GM23338 (cell line): ENCODE data around the gene NCAPH2. TPM values are rescaled to one million over a fixed set of nuclear protein-coding genes. Genes with fewer than 3 reads are reported as not detected.
A peak's percentile ranks its signal among the peaks of the same experiment; 100 is the strongest.

Experiments used
- ATAC-seq: fragments of 200-7000 bp; cut with Tn5 transposase; 3 replicates; pipeline ENCODE4 v1.9.1; 2020
- DNase-seq: peaks from one replicate; pipeline ENCODE4 v3.0.0-alpha.2; 2015; ENCODE audit warnings: low spot score
- H2AFZ ChIP-seq: fragments of 200-600 bp; sonication (generic); 2 replicates; pipeline ENCODE4 v1.8.0; 2016; ENCODE audit warnings: antibody characterized with exemption, mild to moderate bottlenecking, moderate library complexity
- H3F3A ChIP-seq: fragments of 200-600 bp; sonication (generic); replicated peaks from 2 replicates; pipeline ENCODE4 v1.8.0; 2017; ENCODE audit warnings: antibody characterized with exemption, mixed run types, low read depth
- H3K27ac ChIP-seq: fragments of 200-600 bp; sonication (generic); 2 replicates; pipeline ENCODE4 v1.6.1; 2016; ENCODE audit warnings: low read depth
- H3K27me3 ChIP-seq: fragments of 200-600 bp; sonication (generic); 2 replicates; pipeline ENCODE4 v1.8.0; 2016; ENCODE audit warnings: mild to moderate bottlenecking, mixed run types, moderate library complexity; ENCODE audit not compliant: insufficient read depth
- H3K36me3 ChIP-seq: fragments of 200-600 bp; sonication (generic); 2 replicates; pipeline ENCODE4 v1.8.0; 2016; ENCODE audit warnings: mild to moderate bottlenecking; ENCODE audit not compliant: insufficient read depth
- H3K4me1 ChIP-seq: fragments of 200-600 bp; sonication (generic); 2 replicates; pipeline ENCODE4 v1.8.0; 2016; ENCODE audit warnings: mild to moderate bottlenecking, moderate library complexity; ENCODE audit not compliant: insufficient read depth
- H3K4me2 ChIP-seq: fragments of 200-600 bp; sonication (generic); 2 replicates; pipeline ENCODE4 v1.7.1; 2017; ENCODE audit warnings: mixed run types
- H3K4me3 ChIP-seq: fragments of 200-600 bp; sonication (generic); 2 replicates; pipeline ENCODE4 v1.6.1; 2016; ENCODE audit warnings: mixed run types
- H3K79me2 ChIP-seq: fragments of 200-600 bp; sonication (generic); replicated peaks from 2 replicates; pipeline ENCODE4 v1.8.0; 2017; ENCODE audit warnings: mild to moderate bottlenecking; ENCODE audit not compliant: insufficient read depth
- H3K9me2 ChIP-seq: fragments of 200-600 bp; sonication (generic); 2 replicates; pipeline ENCODE4 v1.8.0; 2017; ENCODE audit not compliant: insufficient read depth
- H4K20me1 ChIP-seq: fragments of 200-600 bp; sonication (generic); replicated peaks from 2 replicates; pipeline ENCODE4 v1.8.0; 2017; ENCODE audit warnings: mild to moderate bottlenecking; ENCODE audit not compliant: insufficient read depth
- H3K27ac Mint-ChIP-seq: 2 replicates; pipeline ENCODE4 v1.8.0; 2020; ENCODE audit warnings: inconsistent platforms, mild to moderate bottlenecking, moderate library complexity, mixed read lengths
- H3K27me3 Mint-ChIP-seq: 3 replicates; pipeline ENCODE4 v1.8.0; 2022; ENCODE audit warnings: low read depth, mild to moderate bottlenecking, moderate library complexity, mixed read lengths, inconsistent platforms; ENCODE audit not compliant: insufficient read depth, poor library complexity
- H3K36me3 Mint-ChIP-seq: 3 replicates; pipeline ENCODE4 v1.8.0; 2021; ENCODE audit warnings: low read depth, mild to moderate bottlenecking, inconsistent platforms, moderate library complexity, mixed read lengths
- H3K4me1 Mint-ChIP-seq: 3 replicates; pipeline ENCODE4 v1.8.0; 2020; ENCODE audit warnings: mild to moderate bottlenecking, inconsistent platforms, mixed read lengths
- H3K4me3 Mint-ChIP-seq: 3 replicates; pipeline ENCODE4 v1.8.0; 2021; ENCODE audit warnings: moderate library complexity, mild to moderate bottlenecking, inconsistent platforms, mixed read lengths
- H3K9me3 Mint-ChIP-seq: 3 replicates; pipeline ENCODE4 v1.8.0; 2020; ENCODE audit warnings: moderate library complexity, mild to moderate bottlenecking, inconsistent platforms, mixed read lengths
- CREB1 ChIP-seq: fragments of 250-450 bp; sonication (Bioruptor Pico); IDR thresholded peaks from 2 replicates; pipeline ENCODE4 v1.5.0; 2020; ENCODE audit warnings: low read depth, mild to moderate bottlenecking, moderate library complexity
- EZH2 ChIP-seq: fragments of 200-600 bp; sonication (generic); IDR thresholded peaks from one replicate; pipeline ENCODE4 v1.8.0; 2017; ENCODE audit warnings: antibody characterized with exemption, mild to moderate bottlenecking, low read depth; ENCODE audit not compliant: unreplicated experiment
- POLR2AphosphoS5 ChIP-seq: IDR thresholded peaks from 2 replicates; pipeline ENCODE4 v1.6.1; 2016; ENCODE audit warnings: antibody characterized with exemption, low read depth
- STAT1 ChIP-seq: IDR thresholded peaks from one replicate; pipeline ENCODE4 v1.6.1; 2016; ENCODE audit warnings: antibody characterized with exemption; ENCODE audit not compliant: unreplicated experiment
- ZNF331 ChIP-seq: fragments of 250-450 bp; sonication (Bioruptor Pico); IDR thresholded peaks from 2 replicates; pipeline ENCODE4 v1.5.0; 2020; ENCODE audit warnings: low read depth, mild to moderate bottlenecking, moderate library complexity
- polyA plus RNA-seq: library from polyadenylated mRNA; unstranded; fragments of >200 nt; fragmentation: Nextera tagmentation; extraction: Ambion mirVana; gene quantifications from 2 replicates; pipeline ENCODE4 v1.2.1, GENCODE V29; 2016
- total RNA-seq: library from RNA; depleted of rRNA; stranded (reverse); fragments of >200 nt; shearing (Covaris generic); gene quantifications from 2 replicates; pipeline ENCODE4 v1.2.3, GENCODE V29; 2014
- TF ChIP-seq, protein P1 (sequence below): IDR thresholded peaks from one replicate; pipeline ENCODE4 v1.6.1; 2018; ENCODE audit warnings: antibody characterized with exemption; ENCODE audit not compliant: unreplicated experiment
- TF ChIP-seq, protein P2 (sequence below): IDR thresholded peaks from 2 replicates; pipeline ENCODE4 v1.6.1; 2016; ENCODE audit warnings: antibody characterized with exemption
- TF ChIP-seq, protein P3 (sequence below), 2 experiments: fragments of 200-600 bp in 1 of 2; sonication (generic) in 1 of 2; conservative IDR thresholded peaks; 2 replicates each; pipeline versions ENCODE4 v1.5.1 to v1.6.1; 2016 to 2017; ENCODE audit warnings: antibody characterized with exemption in 2 of 2, low read depth in 2 of 2, mild to moderate bottlenecking in 2 of 2, moderate library complexity in 1 of 2

The NCAPH2 gene
- total and polyA plus RNA-seq, 2 experiments from 2014 or later, result 52.2 to 76.1 TPM

DNA sequence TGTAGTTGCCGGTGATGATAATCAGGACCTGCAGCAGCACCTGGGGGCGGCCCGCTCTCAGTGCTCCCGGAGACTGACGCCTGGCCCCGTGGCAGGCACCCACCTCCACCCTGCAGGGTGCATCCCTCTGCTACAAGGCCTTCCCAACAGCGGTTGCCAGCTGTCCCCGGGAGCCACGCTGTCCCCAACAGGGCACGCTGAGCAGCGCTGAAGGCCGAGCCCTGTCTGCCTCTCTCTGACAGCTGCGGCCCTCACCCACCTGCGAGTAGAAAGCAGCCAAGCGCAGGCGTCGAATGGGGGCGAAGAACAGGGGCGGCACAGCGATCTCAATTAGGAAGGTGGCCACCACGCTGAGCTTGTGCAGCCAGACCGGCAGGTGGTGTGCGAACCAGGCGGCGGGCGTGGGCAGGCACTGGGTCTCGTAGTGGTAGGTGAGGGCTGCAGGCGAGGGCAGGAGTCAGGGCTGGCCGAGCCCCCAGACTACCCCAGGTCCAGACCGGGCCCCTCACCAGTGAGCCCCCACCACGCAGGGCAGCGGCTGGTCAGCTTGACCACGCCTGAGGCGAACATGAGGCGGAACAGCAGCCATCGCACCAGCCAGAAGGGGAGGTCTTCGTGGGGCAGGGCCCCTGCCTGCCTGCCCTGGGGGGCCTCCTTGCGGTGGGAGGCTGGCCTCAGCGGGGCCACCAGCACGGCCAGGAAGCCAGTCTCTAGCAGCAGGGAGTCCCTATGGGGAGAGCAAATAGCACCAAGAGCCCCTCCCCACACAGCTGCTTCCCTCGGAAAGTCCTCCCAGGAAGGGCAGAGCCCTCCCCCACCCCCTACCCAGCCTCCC lies 2.0 kb upstream of the NCAPH2 start (continued):
- TF ChIP-seq, protein P1, sequence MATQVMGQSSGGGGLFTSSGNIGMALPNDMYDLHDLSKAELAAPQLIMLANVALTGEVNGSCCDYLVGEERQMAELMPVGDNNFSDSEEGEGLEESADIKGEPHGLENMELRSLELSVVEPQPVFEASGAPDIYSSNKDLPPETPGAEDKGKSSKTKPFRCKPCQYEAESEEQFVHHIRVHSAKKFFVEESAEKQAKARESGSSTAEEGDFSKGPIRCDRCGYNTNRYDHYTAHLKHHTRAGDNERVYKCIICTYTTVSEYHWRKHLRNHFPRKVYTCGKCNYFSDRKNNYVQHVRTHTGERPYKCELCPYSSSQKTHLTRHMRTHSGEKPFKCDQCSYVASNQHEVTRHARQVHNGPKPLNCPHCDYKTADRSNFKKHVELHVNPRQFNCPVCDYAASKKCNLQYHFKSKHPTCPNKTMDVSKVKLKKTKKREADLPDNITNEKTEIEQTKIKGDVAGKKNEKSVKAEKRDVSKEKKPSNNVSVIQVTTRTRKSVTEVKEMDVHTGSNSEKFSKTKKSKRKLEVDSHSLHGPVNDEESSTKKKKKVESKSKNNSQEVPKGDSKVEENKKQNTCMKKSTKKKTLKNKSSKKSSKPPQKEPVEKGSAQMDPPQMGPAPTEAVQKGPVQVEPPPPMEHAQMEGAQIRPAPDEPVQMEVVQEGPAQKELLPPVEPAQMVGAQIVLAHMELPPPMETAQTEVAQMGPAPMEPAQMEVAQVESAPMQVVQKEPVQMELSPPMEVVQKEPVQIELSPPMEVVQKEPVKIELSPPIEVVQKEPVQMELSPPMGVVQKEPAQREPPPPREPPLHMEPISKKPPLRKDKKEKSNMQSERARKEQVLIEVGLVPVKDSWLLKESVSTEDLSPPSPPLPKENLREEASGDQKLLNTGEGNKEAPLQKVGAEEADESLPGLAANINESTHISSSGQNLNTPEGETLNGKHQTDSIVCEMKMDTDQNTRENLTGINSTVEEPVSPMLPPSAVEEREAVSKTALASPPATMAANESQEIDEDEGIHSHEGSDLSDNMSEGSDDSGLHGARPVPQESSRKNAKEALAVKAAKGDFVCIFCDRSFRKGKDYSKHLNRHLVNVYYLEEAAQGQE, result no peak
- TF ChIP-seq, protein P2, sequence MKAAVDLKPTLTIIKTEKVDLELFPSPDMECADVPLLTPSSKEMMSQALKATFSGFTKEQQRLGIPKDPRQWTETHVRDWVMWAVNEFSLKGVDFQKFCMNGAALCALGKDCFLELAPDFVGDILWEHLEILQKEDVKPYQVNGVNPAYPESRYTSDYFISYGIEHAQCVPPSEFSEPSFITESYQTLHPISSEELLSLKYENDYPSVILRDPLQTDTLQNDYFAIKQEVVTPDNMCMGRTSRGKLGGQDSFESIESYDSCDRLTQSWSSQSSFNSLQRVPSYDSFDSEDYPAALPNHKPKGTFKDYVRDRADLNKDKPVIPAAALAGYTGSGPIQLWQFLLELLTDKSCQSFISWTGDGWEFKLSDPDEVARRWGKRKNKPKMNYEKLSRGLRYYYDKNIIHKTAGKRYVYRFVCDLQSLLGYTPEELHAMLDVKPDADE, result no peak
- TF ChIP-seq EZH2 (no peak), CREB1 (CRISPR knock-in tag) (no peak), STAT1 (no peak), ZNF331 (CRISPR knock-in tag) (no peak), POLR2AphosphoS5 (no peak)
- TF ChIP-seq, protein P3, sequence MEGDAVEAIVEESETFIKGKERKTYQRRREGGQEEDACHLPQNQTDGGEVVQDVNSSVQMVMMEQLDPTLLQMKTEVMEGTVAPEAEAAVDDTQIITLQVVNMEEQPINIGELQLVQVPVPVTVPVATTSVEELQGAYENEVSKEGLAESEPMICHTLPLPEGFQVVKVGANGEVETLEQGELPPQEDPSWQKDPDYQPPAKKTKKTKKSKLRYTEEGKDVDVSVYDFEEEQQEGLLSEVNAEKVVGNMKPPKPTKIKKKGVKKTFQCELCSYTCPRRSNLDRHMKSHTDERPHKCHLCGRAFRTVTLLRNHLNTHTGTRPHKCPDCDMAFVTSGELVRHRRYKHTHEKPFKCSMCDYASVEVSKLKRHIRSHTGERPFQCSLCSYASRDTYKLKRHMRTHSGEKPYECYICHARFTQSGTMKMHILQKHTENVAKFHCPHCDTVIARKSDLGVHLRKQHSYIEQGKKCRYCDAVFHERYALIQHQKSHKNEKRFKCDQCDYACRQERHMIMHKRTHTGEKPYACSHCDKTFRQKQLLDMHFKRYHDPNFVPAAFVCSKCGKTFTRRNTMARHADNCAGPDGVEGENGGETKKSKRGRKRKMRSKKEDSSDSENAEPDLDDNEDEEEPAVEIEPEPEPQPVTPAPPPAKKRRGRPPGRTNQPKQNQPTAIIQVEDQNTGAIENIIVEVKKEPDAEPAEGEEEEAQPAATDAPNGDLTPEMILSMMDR (conservative IDR thresholded peaks at IDR 0.05; ENCODE audit: low read depth in 2 of 2), result no peak

DNA sequence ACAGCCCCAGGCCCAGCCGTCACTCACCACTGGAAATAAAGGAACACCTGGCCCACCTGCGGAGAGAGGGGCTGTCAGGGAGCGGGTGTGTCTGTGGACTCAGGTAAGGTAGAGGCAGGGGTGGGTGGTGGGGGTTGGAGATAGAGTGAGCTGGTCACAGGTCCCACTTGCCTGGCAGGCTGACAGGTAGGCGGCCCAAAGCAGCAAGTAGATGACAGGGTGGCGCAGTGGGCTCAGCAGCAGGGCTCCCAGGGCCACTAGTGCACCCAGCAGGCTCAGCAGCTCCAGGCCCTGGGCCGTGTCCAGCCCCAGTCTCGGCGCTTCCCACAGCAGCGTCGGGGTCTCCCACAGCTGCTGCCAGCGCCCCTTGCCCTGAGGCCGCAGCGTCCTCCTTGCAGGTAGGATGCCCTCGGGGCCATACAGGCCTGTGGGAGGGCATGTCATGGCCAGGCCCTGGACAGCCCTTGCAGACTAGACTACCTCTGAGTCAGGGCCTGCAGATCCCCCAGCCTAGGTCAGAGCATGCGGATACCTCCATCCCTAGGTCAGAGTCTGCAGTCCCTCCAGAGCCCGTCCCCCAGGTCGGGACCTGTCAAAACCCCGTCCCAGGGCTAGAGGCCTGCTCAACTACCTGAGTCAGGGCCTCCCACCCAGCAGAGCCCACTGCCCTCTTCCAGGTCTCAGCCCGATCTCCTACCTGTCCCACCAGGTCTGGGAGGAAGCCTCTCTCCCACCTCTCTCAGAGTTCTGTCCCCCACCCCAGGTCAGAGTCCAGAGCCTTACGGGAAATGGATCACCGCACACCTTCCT lies 1.2 kb upstream of the NCAPH2 start:
- peak overlapping the region; percentile 44; the same call in 1 of the 2 replicates for H3K27ac Mint-ChIP-seq
- no peaks in the 10 kb centered on the region for H3K9me3 Mint-ChIP-seq
- Histone ChIP-seq H3K4me1 (peaks cover 7% of the 10 kb centered on the region), H2AFZ (peak overlapping the region; percentile 90), H4K20me1 (peaks cover 19% of the 10 kb centered on the region), H3K4me2 (peak overlapping the region; percentile 97), H3K79me2 (peaks cover 30% of the 10 kb centered on the region), H3K36me3 (no peaks in the 10 kb centered on the region), H3F3A (0 out of 2 replicates have a peak, but pooled peaks cover 6% of the 10 kb centered on the region), H3K9me2 (no peaks in the 10 kb centered on the region), H3K27me3 (no peaks in the 10 kb centered on the region), H3K4me3 (peak overlapping the region; percentile 95), H3K27ac (no peak overlapping the region)
- DNase-seq (no peak), ATAC-seq (peak; percentile 24)
- H3K4me3 Mint-ChIP-seq, result peak overlapping the region; percentile 93
- H3K4me1 Mint-ChIP-seq, result peaks cover 10% of the 10 kb centered on the region
- H3K27me3 Mint-ChIP-seq, result peaks cover 9% of the 10 kb centered on the region
- H3K36me3 Mint-ChIP-seq, result no peaks in the 10 kb centered on the region; the same call in 2 of the 3 replicates
- TF ChIP-seq, protein P3 (conservative IDR thresholded peaks at IDR 0.05; ENCODE audit: low read depth in 2 of 2), result no peak
- no peak for TF ChIP-seq POLR2AphosphoS5
- TF ChIP-seq, protein P1, result no peak
- no peak for TF ChIP-seq EZH2
- TF ChIP-seq ZNF331 (CRISPR knock-in tag), result no peak
